Measurements from ENCODE around the gene TOMM40. TPM values are rescaled to one million over a fixed set of nuclear protein-coding genes. Genes with fewer than 3 reads are reported as not detected.

The TOMM40 gene
- total and polyA plus RNA-seq, 2 of the 13 experiments (the other 11 are each of a cell fraction or from before 2014, with no cell fraction given) = 72.0 to 110 TPM

DNA sequence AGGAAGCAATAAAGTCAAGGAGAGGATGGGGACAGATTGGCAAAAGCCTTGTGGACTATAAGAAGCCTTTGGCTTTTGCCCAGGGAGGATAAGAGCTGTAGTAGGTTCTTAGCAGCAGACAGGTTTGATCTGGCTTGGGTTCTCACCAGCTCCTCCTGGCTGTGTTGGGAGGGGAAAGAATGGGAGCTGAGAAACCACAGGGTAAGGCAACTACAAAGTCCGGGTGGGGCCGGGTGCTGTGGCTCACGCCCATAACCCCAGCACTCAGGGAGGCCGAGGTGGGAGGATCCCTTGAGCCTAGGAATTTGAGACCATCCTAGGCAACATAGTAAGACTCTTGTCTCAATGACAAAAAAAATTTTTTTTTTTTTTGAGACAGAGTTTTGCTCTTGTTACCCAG is 24.4 kb upstream of the TOMM40 start:
- intact Hi-C loops (cut with micrococcal nuclease; ENCODE audit: unreplicated experiment) = no loop called here
- H3K9me3 ChIP-seq (ENCODE audit: low read length) = no peaks in the 10 kb centered on the region
- H4K20me1 ChIP-seq (ENCODE audit: insufficient read depth, low read length) = no peaks in the 10 kb centered on the region
- FAIRE-seq = no peak
- no peak overlapping the region for H3K27ac ChIP-seq (ENCODE audit: extremely low read length, insufficient read depth, low read length)
- ATAC-seq = no peak
- no peak overlapping the region for H2AFZ ChIP-seq (ENCODE audit: low read length)
- no peak overlapping the region for H3K4me2 ChIP-seq (ENCODE audit: low read depth, low read length)
- peaks cover 5% of the 10 kb centered on the region for H3K79me2 ChIP-seq (ENCODE audit: insufficient read depth, low read length)
- in situ Hi-C loops (cut with HindIII; ENCODE audit: extremely low pct_ligation_motif_present, low pct_unique_long_range_greater_than_20kb) = no loop called here
- BruUV-seq (replicated peaks) = no TSS peak
- POLR2A ChIA-PET = interaction anchor here (0.7 to 4.5 kb wide), 2 partner anchors 8 to 50 kb away, joined by 3 to 36 read pairs; no protein-coding TSS in a partner anchor
- H3K9ac ChIP-seq (ENCODE audit: insufficient read depth, low read depth, low read length) = no peak overlapping the region
- no peaks in the 10 kb centered on the region for H3K27me3 ChIP-seq (ENCODE audit: control insufficient read depth in 1 of 2, insufficient read depth in 2 of 2, low read length in 2 of 2)
- CTCF ChIA-PET (ENCODE audit: low intra/inter-chr PET ratio, low total read pairs) = no interaction called here
- WGBS (ENCODE audit: low lambda C conversion rate) = 91% methylated on average over 4 of the region's 4 CpGs
- H3K36me3 ChIP-seq (replicated peaks in 1 of 2; ENCODE audit: control insufficient read depth in 1 of 2, insufficient read depth in 2 of 2, low read length in 2 of 2) = peaks cover 4 to 30% of the 10 kb centered on the region in 2 experiments; a peak in 4 of 5 replicates
- H3K4me3 ChIP-seq (replicated peaks in 1 of 3; ENCODE audit: insufficient read depth in 1 of 3, low read depth in 2 of 3, low read length in 3 of 3) = no peak overlapping the region
- peaks cover 59% of the 10 kb centered on the region for H3K4me1 ChIP-seq (ENCODE audit: insufficient read depth, low read length)
- TF ChIP-seq ZNF280D (CRISPR knock-in tag; IDR thresholded peaks at IDR 0.05) (no peak), TCF7L2 (IDR thresholded peaks at IDR 0.05; ENCODE audit: low read depth, low read length) (no peak), CBX1 (IDR thresholded peaks at IDR 0.05; ENCODE audit: low read depth) (no peak), PAWR (CRISPR knock-in tag; IDR thresholded peaks at IDR 0.05; ENCODE audit: borderline replicate concordance) (no peak), ZNF251 (CRISPR knock-in tag; IDR thresholded peaks at IDR 0.05) (no peak), EZH2 (conservative IDR thresholded peaks at IDR 0.05; ENCODE audit: low read depth, low read length) (no peak), HCFC1 (IDR thresholded peaks at IDR 0.05; ENCODE audit: low read depth, low read length) (no peak), PHF5A (CRISPR knock-in tag; IDR thresholded peaks at IDR 0.05; ENCODE audit: low read depth, unreplicated experiment) (no peak), CBX2 (IDR thresholded peaks at IDR 0.05; ENCODE audit: low read depth, low read length) (no peak), CBX2 (CRISPR knock-in tag; IDR thresholded peaks at IDR 0.05; ENCODE audit: low read depth) (no peak), EEA1 (CRISPR knock-in tag; IDR thresholded peaks at IDR 0.05; ENCODE audit: borderline replicate concordance) (no peak), CAMTA2 (CRISPR knock-in tag; IDR thresholded peaks at IDR 0.05; ENCODE audit: borderline replicate concordance) (no peak), SIN3A (IDR thresholded peaks at IDR 0.05; ENCODE audit: borderline replicate concordance, low read depth, low read length) (no peak), ZNF75D (CRISPR knock-in tag; IDR thresholded peaks at IDR 0.05; ENCODE audit: borderline replicate concordance) (no peak), ZNF282 (IDR thresholded peaks at IDR 0.05; ENCODE audit: partially characterized antibody) (no peak), ZSCAN25 (CRISPR knock-in tag; IDR thresholded peaks at IDR 0.05) (no peak), ZNF337 (CRISPR knock-in tag; IDR thresholded peaks at IDR 0.05; ENCODE audit: borderline replicate concordance, low read depth) (no peak)
- TF ChIP-seq, protein P1, sequence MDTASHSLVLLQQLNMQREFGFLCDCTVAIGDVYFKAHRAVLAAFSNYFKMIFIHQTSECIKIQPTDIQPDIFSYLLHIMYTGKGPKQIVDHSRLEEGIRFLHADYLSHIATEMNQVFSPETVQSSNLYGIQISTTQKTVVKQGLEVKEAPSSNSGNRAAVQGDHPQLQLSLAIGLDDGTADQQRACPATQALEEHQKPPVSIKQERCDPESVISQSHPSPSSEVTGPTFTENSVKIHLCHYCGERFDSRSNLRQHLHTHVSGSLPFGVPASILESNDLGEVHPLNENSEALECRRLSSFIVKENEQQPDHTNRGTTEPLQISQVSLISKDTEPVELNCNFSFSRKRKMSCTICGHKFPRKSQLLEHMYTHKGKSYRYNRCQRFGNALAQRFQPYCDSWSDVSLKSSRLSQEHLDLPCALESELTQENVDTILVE (CRISPR knock-in tag; IDR thresholded peaks at IDR 0.05) = no peak
- no peak for DNase-seq (ENCODE audit: low spot score)

Data from HepG2 (cell line).